GM19351 (cell line): ENCODE results near the gene PMVK.
"Not testable (repeated sequence)": the region's sequence is repeated elsewhere in the genome, so short reads cannot be mapped to it uniquely, and the experiment has no call there.

Source experiments
- ATAC-seq: cut with Tn5 transposase; IDR thresholded peaks from one replicate; pipeline ENCODE4 v1.9.1; 2021; ENCODE audit warnings: mild to moderate bottlenecking, moderate library complexity; ENCODE audit not compliant: unreplicated experiment

The PMVK gene

DNA sequence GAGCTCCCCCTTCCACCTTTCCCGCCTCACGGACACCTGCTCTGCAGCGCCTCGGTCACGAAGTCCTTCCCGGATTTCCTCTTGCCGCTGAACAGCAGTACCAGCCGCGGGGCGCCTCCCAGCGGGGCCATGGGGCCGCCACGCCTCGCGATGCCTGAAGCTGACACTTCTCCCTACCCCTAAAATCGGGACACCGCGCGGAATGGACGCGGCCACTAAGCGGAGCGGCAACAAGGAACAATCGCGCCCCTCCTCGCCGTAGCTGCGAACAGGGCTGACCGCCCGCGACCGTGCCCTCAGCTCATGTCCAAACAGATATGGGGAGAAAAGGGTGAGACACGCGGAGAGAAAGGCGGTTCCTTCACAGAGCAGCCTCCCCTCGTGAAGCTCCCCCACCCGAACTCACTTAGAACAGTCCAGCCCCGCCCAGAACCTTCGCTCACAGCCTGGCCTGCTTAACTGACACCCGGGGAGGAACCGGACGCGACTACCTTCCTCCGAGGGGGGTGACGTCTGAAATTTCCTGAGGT, at the start of gene PMVK:
Gene PMVK (minus strand): TSS at position 165 of the 530 bp plus-strand sequence. CDS start 34 bp downstream, at position 131.
- peak; percentile 66 for ATAC-seq

DNA sequence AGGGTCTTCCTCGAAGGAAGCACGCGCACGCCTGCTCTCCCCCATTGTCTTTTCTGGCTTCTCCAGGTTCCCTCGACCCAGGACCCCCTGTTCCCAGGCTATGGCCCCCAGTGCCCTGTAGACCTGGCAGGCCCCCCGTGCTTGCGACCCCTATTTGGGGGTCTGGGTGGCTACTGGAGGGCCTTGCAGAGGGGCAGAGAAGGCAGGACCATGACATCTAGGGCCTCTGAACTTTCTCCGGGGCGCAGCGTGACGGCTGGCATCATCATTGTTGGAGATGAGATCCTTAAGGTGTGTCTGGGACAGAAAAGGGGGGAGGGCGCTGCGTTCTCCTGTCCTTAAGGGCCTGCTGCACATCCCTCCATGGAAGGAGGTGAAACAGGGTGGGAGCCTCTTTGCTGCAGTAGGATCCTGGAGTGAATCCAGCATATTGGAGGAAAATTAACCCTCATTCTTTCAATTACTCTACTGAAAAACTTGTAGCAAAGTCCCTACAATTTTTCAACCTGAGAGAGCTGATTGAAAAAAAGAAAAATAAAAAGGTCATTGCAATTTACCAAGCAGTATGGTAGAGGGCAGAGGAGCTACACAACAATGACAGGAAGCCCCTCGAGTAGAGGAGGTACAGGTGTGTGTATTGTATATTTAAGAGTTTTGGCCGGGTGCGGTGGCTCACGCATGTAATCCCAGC, 47.4 kb upstream of the PMVK start:
- ATAC-seq, result no peak

DNA sequence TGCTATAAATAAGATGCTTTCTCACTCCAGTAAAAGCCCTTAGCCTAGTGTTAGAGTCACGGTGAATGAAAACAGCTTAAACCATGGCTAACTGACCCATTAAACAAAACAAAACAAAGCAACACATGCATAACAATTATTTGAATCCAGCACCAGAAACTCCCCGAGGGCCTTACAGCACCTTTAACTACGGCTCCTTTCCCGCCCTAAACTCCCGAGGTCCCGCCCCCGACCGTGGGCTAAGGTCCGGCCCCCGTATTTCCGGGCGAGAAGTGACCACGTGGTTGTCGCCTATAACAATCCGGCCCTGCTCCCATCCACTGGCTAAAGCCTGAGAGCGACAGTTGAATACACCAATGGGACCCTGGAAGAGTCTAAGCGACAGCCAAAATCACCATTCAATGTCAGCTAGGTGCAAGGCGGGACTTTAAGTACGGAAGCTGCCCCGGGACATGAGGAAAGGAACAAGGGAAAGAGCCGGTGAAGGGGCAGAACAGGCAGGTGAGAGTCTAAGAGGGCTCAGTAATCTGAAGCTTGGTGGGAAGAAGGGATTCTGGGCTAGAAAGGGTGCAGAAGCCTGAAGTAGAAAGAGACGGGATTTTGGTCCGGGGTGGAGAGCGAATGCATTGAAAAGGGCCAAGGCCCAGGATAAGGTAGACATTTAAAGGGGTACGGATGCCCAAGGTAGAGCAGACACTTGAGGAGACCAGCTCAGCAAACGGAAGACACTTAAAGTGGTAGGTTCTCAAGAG, 46.6 kb upstream of the PMVK start, which contains the start of gene FLAD1:
Gene FLAD1 (plus strand): TSS at position 448 of the 752 bp plus-strand sequence. CDS start 351 bp downstream, outside the sequence.
- peak; percentile 99 for ATAC-seq

DNA sequence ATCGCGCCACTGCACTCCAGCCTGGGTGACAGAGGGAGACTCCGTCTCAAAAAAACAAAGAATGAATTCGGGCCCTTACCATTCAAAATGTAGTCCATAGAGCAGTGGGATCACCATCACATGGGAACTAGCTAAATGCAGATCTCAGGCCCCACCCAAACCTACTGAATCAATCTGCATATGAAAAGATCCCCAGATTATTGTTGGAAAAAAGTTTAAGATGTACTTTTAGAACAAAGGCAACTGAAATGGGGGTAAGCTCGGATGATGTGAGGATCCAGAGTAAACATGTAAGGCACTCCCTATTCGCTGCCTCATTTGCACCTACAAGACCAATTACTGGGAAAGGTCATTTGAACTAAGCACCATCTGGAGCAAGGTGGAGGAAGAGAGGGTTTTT, 45.8 kb upstream of the PMVK start:
- no peak for ATAC-seq

DNA sequence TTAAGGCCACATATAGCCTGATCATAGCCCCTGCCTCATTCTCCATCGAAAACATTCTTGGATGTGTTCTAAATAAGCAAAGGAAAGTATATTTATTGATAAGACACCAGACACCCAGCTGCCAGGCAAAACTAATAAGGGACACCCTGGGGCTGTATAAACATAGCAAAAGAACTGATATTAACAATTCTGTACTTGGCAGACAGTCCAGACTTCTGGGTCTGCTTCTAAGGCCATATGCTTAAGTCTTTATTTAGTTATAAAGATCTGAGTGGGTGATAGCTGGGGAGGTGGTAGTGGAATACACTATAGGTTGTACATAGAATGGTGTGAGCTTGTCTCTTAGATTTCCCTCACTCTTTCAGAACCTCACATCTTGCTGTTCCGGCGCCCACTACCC, 41.8 kb upstream of the PMVK start:
- ATAC-seq, result no peak

DNA sequence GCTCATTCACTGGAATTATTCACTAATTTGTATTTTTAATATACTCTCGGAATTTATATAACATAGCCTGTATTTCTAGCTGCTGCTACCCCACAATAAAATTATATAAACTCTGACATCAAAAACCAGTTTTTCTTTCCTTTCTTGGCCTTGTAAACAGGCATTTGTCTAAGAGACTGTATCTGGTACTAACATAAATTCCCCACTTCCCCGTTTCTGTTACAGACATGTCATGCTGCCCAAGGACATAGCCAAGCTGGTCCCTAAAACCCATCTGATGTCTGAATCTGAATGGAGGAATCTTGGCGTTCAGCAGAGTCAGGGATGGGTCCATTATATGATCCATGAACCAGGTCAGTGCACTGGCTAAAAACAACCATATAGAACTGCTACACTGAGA, 41.2 kb upstream of the PMVK start:
- ATAC-seq, result not testable (repeated sequence)

DNA sequence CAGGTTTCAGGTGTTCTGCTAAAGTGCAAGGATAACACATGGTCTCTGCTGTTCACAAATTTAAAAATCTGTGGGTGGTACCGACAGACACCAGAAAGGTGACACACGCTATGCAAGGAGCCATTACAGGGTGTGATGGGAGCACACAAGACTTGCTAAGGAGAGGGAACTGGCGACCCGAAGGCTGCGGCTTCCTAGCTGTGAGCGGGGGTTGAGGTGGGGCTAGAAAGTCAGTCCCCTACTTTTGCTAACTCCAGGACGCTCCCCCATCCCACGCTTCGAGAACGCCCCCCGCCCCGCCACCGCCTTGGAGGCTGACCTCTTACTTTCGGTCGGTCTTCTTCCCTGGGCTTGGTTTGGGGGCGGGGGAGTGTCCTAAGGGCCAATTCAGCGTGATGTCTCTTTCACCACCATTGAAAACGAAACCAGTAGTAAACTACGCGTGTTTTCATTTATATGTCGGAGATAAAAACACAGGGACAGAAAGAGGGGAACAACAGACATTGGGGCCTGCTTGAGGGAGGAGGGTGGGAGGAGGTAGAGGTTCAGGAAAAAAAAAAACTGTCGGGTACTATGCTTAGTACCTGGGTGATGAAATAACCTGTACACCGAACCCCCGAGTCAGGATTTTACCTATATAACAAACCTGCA, 39.0 kb upstream of the PMVK start:
- no peak for ATAC-seq

DNA sequence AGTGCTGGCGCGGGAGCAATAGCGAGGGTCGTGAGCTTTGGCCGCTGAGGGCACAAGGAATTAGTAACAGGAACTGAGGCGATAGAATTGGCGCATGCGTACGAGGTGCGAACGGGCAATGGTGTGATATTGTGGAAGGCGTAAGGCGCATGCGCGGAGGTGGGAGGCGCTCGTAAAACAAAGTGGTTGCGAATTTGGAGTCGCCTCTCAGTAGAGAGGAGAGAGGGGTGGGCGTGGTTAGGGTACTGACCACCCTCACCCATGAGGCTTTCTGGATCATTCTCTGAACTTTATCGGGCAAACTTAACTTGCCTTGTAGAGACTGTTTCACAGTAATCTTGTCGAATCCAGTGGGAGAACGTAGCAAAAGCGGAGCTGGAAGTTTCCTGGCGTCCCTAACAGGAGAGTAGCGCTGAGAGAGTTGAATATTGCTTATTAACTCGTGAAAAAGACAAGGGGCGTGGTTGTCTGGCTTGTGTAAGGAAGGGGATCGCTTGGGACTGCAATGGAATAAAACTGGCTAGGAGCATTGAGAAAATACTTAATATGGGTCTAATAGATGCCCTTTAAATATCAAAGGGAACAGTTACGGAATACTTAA, 38.4 kb upstream of the PMVK start:
- ATAC-seq, result peak; percentile 47

DNA sequence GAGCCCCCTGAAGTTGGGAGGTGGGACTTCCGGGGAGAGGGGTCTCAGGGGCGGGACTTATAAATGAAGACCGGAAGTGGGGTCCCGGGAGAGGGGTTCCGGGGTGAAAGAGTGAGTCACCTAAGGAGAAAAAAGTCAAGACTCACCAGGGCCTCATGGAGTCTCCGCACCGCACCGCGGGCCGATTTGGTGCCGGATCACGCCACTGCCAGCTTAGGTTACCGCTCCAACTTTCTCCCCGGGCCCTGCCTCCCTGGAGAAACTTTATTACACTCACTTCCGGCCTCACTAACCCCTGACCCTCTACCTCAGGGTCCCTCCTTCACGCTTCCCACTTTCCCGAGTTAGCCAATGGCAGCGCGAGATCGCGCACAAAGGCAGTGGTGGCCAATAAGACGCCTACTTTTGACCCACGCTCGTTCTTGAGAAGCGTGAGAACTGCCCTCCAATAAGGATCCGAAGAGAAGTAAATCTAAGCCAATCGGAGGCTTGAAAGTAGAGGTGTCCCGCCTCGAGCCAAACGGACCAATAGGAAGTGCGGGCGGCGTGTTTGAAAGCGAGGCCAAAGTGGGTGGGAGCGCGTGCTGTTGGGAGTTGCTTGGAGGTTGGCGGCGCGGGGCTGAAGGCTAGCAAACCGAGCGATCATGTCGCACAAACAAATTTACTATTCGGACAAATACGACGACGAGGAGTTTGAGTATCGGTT, 37.7 kb upstream of the PMVK start, which contains the start of gene CKS1B:
Gene CKS1B (plus strand): TSS at position 580 of the 706 bp plus-strand sequence. CDS start 65 bp downstream, at position 645.
- peak; percentile 70 for ATAC-seq

DNA sequence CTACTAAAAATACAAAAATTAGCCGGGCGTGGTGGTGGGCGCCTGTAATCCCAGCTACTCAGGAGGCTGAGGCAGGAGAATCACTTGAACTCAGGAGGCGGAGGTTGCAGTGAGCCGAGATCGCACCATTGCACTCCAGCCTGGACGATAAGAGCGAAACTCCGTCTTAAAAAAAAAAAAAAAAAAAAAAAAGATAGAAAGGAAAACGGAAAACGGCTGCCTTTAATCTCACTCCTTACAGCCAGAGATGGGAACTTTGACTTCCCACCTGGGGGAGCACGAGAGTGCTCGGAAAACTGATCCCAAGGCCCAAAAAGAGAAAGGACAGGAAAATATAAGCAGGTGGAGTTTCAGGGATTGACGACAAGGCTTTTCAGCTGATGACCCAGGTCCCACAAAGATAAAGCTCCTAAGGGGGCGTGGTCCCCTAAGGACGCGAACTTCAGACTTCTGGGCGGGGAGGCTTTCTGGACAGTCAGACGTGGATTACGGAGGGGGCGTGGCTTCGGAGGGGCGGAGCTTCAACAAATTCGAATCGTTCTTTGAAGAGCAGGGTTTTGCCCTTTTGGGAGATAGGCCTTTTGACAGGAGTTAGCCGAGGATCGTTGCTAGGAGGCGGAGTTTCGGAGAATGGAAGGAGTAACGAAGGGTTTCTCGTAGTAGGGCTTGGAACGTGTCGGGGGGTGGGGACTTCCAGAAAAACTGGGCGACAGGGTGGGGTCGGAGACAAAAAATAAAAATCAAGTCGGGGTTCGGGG, 37.0 kb upstream of the PMVK start:
- ATAC-seq, result no peak

DNA sequence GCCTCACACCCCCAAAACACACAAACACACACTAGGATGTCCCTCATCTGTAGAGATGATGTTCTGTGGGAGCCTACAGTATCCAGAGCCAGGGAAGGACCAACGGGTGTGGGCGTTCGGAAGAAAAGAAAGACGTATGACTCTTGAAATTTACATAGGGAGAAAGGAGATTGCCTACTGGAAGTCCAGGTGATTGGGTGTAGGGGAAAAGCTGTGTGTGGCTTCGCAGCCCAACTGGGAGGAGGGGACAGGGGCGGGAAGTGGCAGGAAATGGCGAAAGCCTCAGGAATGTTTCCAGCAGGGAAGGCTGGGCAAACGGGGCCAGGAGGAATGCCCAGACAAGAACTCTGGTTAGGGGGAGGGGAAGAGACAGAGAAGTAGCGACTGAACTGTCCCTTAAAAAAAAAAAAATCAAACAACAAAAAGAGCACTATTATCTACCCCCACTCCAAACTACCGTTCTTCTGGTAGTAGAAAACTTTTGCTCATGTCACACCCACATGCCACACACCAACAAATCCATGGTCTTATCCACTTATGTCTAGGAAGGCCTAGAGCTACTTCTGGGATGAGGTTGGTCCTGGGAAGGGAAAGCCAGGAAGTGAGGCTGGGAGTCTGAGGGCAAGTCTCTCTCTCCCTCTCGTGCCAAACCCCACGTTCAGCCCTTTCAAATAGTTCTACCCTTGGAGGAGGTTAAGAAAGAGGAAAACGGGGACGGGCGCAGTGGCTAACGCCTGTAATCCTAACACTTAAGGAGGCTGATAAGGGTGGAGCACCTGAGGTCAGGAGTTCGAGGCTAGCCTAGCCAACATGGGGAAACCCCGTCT, 36.2 kb upstream of the PMVK start:
- ATAC-seq, result no peak

DNA sequence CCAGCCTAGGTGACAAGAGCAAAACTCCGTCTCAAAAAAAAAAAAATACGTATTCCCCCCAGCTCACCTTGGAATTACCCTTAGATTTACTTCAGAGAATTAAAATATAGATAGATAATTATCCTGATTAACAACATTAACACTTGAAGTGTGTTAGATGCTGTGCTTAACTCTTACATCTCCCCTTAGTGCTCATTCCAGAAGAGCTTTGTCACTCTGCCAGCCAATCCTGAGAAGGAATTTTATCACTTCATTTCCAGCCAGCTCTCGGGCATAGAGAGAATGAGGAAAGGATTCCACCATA, 35.6 kb upstream of the PMVK start:
- ATAC-seq, result no peak

DNA sequence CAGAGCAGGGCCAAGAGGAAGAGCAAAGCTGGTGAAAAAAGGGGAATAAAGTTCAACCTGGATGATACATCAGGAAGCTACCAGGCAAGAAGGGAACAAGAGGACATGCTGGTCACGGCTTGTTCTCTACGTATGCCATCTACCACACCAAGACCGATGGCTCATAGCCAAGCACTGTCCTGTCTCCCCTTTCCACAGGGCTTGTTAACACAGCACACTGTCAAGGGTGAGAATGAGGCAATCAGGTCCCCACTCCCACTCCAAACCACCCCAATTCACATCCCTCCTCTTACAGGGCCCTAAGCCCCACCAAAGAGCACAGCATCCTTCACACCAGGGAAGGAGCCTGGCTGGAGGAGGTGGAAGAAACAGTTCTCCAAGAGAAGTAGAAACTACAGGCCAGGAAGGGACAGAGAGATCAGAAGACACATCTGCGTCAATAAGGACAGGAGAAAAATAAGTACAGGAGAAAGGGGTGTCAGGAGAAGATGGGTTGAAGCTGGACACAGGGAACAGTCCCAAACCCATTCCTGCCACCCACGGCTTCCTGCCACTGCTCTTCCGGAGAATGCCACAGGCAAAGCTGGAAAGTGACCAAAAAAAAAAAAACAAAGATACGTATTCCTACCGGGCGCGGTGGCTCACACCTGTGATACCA, 35.0 kb upstream of the PMVK start:
- ATAC-seq, result no peak

DNA sequence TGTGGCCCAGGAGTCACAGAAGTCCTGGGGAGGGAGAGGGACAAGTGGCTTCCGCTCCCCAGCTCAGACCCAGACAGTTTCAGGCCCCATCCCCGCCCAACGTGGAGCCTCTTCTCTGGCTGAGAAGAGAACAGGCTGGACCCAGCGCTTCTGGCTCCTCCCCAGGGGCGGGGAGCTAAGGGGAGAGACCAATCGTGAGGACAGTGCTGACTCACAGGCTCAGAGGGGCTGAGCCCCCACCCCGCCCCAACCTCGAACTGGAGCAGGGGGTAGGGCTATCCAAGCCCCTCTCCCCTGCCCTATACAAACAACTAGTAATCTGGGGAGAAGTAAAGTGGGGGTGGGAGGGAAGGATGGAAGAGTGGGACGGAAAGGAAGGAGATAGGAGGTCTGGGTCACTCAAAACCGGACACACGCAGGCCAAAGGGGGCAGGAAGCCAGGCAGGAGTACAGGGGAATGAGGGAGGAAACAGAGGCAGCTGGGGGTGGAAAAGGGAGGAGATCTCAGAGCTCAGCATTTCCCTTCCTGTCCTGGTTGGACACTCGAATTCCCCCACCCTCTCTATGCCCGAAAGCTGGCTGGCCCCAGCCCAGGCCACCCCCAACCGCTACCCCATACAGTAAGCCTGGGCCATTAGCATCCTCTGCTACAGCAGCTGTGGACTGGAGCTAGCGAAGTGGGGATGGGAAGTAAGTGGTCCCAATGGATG, 34.3 kb upstream of the PMVK start, which contains the start of gene SHC1:
Gene SHC1 (minus strand): TSS at position 117 of the 710 bp plus-strand sequence. CDS start 221 bp downstream, outside the sequence.
- no peak for ATAC-seq

DNA sequence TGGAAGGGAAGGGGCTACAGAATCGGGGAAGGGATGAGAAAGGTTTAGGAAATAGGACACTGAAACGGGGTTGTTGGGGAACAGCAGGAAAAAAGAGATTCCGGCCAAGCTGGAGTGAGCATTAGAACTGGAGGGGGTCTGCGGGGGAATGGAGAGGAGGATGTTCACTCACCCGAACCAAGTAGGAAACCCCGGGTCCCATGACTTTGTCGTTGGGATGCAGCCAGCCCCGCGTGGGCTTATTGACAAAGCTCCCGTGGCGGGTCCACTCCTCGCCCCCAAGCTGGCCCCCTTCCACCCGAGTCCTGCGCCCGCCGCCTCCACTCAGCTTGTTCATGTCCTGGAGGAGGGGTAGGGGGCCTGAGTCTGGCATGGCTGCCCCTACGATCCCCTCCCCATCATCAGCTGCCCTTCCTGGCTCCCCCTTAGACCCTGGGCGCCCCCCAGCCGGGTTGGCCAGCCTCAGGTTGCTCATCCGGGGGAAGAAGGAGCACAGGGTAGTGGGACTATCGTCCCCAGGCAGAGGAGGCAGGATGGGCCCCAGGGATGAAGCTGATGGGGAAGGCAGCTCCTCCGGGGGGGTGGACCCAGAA, 33.4 kb upstream of the PMVK start:
- no peak for ATAC-seq

DNA sequence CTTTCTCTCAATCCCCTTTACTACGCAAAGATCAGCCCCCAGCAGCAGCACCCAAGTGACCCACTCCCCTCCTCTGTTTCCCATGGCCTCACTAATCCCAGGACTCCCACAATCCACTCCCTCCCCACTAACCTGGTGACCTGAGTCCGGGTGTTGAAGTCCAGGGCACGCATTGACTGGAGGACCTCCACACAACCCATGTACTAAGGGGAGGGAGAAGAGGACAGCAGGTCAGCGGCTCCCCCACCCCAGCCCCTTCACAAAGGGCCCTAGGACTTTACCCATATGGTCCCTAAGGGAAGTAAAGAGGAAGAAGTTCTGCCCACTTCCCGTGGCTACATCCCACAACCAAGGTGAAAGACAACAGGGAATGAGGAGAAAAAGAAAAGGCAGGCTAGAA, 32.7 kb upstream of the PMVK start:
- ATAC-seq, result no peak

DNA sequence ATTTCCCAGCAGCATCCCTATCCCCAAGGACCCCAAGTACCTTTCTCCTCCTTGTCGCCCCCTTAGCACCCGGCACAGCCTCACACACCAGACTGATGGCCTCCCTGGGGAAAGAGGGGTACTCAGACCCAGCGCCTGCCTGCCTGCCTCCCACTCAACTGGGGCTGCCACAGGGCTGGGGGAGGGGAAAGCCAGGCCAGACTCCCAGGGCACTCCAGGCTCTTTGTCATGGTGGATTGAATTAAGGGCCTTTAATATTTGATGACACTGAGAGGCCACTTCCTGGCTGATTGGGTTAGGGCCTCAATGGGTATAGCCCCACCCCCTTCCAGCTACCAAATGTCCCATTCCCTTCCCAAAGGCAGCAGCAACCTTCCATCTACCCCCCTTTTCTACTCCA, 32.2 kb upstream of the PMVK start:
- no peak for ATAC-seq
